Heart left ventricle (tissue), 16 donors: ENCODE results near the gene PARD3B. TPM values are rescaled to one million over a fixed set of nuclear protein-coding genes. Genes with fewer than 3 reads are reported as not detected.

ENCODE experiments used
- ATAC-seq, 4 donors: fragments of 200-7000 bp; cut with Tn5 transposase; one replicate each; pipeline ENCODE4 v1.9.1; 2020 to 2022; ENCODE audit warnings: moderate library complexity in 4 of 4, mild to moderate bottlenecking in 3 of 4, moderate number of reproducible peaks in 1 of 4
- DNase-seq, 5 donors: peaks; one replicate each; pipeline ENCODE4 v3.0.0-alpha.2; 2020
- H3K27ac ChIP-seq, 12 donors: fragments of 200-600 bp; sonication (generic) in 4 of 12; one replicate each; pipeline versions ENCODE4 v1.5.0 to v1.8.0; 2016 to 2022; ENCODE audit warnings: mild to moderate bottlenecking in 2 of 12
- H3K27me3 ChIP-seq, 9 donors: fragments of 200-600 bp; sonication (generic) in 2 of 9; one replicate each; pipeline versions ENCODE4 v1.5.1 to v1.8.0; 2016 to 2022; ENCODE audit warnings: mild to moderate bottlenecking in 3 of 9
- H3K36me3 ChIP-seq, 9 donors: fragments of 200-600 bp; sonication (generic) in 2 of 9; one replicate each; pipeline versions ENCODE4 v1.5.0 to v1.8.0; 2018 to 2022; ENCODE audit warnings: mild to moderate bottlenecking in 2 of 9
- H3K4me1 ChIP-seq, 12 donors: fragments of 200-600 bp; sonication (generic) in 4 of 12; one replicate each; pipeline versions ENCODE4 v1.5.0 to v1.8.0; 2016 to 2022; ENCODE audit warnings: mild to moderate bottlenecking in 3 of 12
- H3K4me3 ChIP-seq, 12 donors: fragments of 200-600 bp; sonication (generic) in 4 of 12; one replicate each; pipeline versions ENCODE4 v1.5.0 to v1.8.0; 2017 to 2022; ENCODE audit warnings: mild to moderate bottlenecking in 9 of 12, moderate library complexity in 4 of 12
- H3K9me3 ChIP-seq, 12 donors: fragments of 200-600 bp; sonication (generic) in 4 of 12; one replicate each; pipeline versions ENCODE4 v1.5.0 to v1.8.0; 2016 to 2022; ENCODE audit warnings: mild to moderate bottlenecking in 1 of 12
- CTCF ChIP-seq, 12 donors: fragments of 200-600 bp; sonication (generic) in 4 of 12; IDR thresholded peaks; one replicate each; pipeline versions ENCODE4 v1.5.0 to v1.8.0; 2018 to 2022; ENCODE audit warnings: antibody characterized with exemption in 12 of 12, mild to moderate bottlenecking in 5 of 12
- POLR2A ChIP-seq, 2 donors: fragments of 450-650 bp; IDR thresholded peaks; one replicate each; pipeline ENCODE4 v1.6.1; 2017; ENCODE audit warnings: antibody characterized with exemption in 2 of 2, mild to moderate bottlenecking in 2 of 2, moderate library complexity in 2 of 2
- WGBS, 4 donors: extraction: QIAGEN DNeasy Blood & Tissue Kit in 2 of 4; methylation state at CpG; one replicate each; pipeline versions ENCODE4 v1.1.5 to v1.1.7; 2013 to 2018; 5-methylcytosine and 5-hydroxymethylcytosine counted together
- intact Hi-C, 10 donors: fragments of 100-400 bp; cut with DNase I; formaldehyde crosslinking; loops; one replicate each; pipeline versions ENCODE4 v1.11.1 to v1.14.2; 2022
- polyA plus RNA-seq, 2 donors: library from polyadenylated mRNA; stranded (reverse); fragments of 200-250 nt; gene quantifications; one replicate each; pipeline ENCODE4 v1.2.3, GENCODE V29; 2013
- total RNA-seq, 9 donors: library from RNA; depleted of rRNA in 2 of 9; stranded (reverse); fragments of >200 nt in 2 of 9; fragmentation: NEBNext Ultra II Directional in 3 of 9; extraction: Animal tissue kit (Norgen Biotek cat#: 25700) in 3 of 9; gene quantifications; one replicate each; pipeline versions ENCODE4 v1.1.0 to v1.2.4, GENCODE V29; 2016 to 2023
- donor health status: ischemic (EF 13 %, LVEDD 7.1; RV severe dilation, severe dysfunction).
- donor health status: healthy with polysubstance abuse.
- donor health status: DM: no; HTN: yes; CAD: no.
- donor health status: DM: no; HTN: no; CAD: no.
- donor health status: ischemic (EF 25% LVEDD 6.9; RV normal size, moderate dysfunction).
- donor health status: ischemic (EF 25% LVEDD 5.7; RV mildly dilated, moderate dysfunction).
- donor health status: healthy.
- donor health status: DM: yes; HTN: yes; CAD: no.
- donor health status: ischemic (EF 35%, LVEDD 5.7; RV mildly dilated, moderate dysfunction).
- donor health status: nonischemic (EF 11% LVEDD 7.7; RV severe dilation, severe dysfunction).
- donor health status: DM: yes; HTN: yes; CAD: no.
- donor health status: PGD.
- donor health status: ischemic (EF 29% LVEDD 5.4; RV normal size, mild dysfunction).
- donor health status: nonischemic (EF 23%, LVEDD 6.1; RV moderate dilation, normal function).

Gene PARD3B
- total and polyA plus RNA-seq, 11 donors: 0.71 to 15.1 (median 6.2) TPM

GRCh38 chr2:204538182-204539018 is 6.9 kb upstream of the PARD3B start:
- H3K4me1 ChIP-seq: no peaks in the 10 kb centered on the region
- peak overlapping the region in 1 of 12 donors; percentile 8 for H3K4me3 ChIP-seq
- DNase-seq: peak in 2 of 5 donors; percentile 29 to 41

GRCh38 chr2:204539019-204539385 is 6.3 kb upstream of the PARD3B start:
- no peak overlapping the region for H3K4me3 ChIP-seq
- no peaks in the 10 kb centered on the region for H3K4me1 ChIP-seq
- no peak for ATAC-seq
- no peak for DNase-seq
- TF ChIP-seq POLR2A (IDR thresholded peaks at IDR 0.05) (no peak), CTCF (IDR thresholded peaks at IDR 0.05) (no peak)
- WGBS, 4 donors: 91 to 98% (median 94%) methylated on average over 1 of the region's 1 CpG
- no peaks in the 10 kb centered on the region for H3K36me3 ChIP-seq
- no peak overlapping the region for H3K27ac ChIP-seq
- intact Hi-C loops: no loop called here
- no peaks in the 10 kb centered on the region for H3K9me3 ChIP-seq
- peaks cover 0 to 3% (median 0%) of the 10 kb centered on the region in 9 donors for H3K27me3 ChIP-seq

More at GRCh38 chr2:204538182-204539018, 6.9 kb upstream of the PARD3B start:
- no peak for ATAC-seq
- intact Hi-C loops: no loop called here
- Histone ChIP-seq H3K27me3 (peaks cover 0 to 3% (median 0%) of the 10 kb centered on the region in 9 donors), H3K27ac (peak overlapping the region in 1 of 12 donors; percentile 41), H3K36me3 (no peaks in the 10 kb centered on the region), H3K9me3 (no peaks in the 10 kb centered on the region)
- TF ChIP-seq CTCF (IDR thresholded peaks at IDR 0.05) (no peak), POLR2A (IDR thresholded peaks at IDR 0.05) (no peak)
- 53 to 56% (median 54%) methylated on average over 10 of the region's 10 CpGs for WGBS, 4 donors

- intact Hi-C loops: loop anchor here in 2 of 10 donors (10.0 kb wide), 2 partner anchors 123 to 1143 kb away; partner anchors contain the start of gene NRP2 (in 1 of the 2)
- Histone ChIP-seq H3K27me3 (peaks cover 0 to 10% (median 0%) of the 10 kb centered on the region in 9 donors), H3K27ac (no peak overlapping the region), H3K36me3 (no peaks in the 10 kb centered on the region), H3K9me3 (no peaks in the 10 kb centered on the region), H3K4me3 (no peak overlapping the region), H3K4me1 (peaks cover 0 to 18% (median 11%) of the 10 kb centered on the region in 12 donors)
- TF ChIP-seq CTCF (IDR thresholded peaks at IDR 0.05) (no peak), POLR2A (IDR thresholded peaks at IDR 0.05) (no peak)
- ATAC-seq: no peak
- no peak for DNase-seq
- 90 to 96% (median 94%) methylated on average over 2 of the region's 2 CpGs for WGBS, 4 donors
These were observed 3.6 kb upstream of the PARD3B start for GRCh38 chr2:204541637-204542036.

GRCh38 chr2:204542982-204543608 is 2.2 kb upstream of the PARD3B start:
- DNase-seq (no peak), ATAC-seq (no peak)
- Histone ChIP-seq H3K4me1 (peaks cover 0 to 24% (median 15%) of the 10 kb centered on the region in 12 donors), H3K27ac (no peak overlapping the region), H3K27me3 (peaks cover 0 to 10% (median 0%) of the 10 kb centered on the region in 9 donors), H3K9me3 (no peaks in the 10 kb centered on the region), H3K36me3 (no peaks in the 10 kb centered on the region), H3K4me3 (no peak overlapping the region)
- intact Hi-C loops: loop anchor here in 2 of 10 donors (10.0 kb wide), 2 partner anchors 122 to 1142 kb away; partner anchors contain the start of gene NRP2 (in 1 of the 2)
- no peak for TF ChIP-seq POLR2A (IDR thresholded peaks at IDR 0.05)
- no peak for TF ChIP-seq CTCF (IDR thresholded peaks at IDR 0.05)
- WGBS, 4 donors: 87 to 93% (median 90%) methylated on average over 4 of the region's 4 CpGs
